HG03060 (cell line): Measurements from ENCODE around the gene EXOC4.

Experiments used
- ATAC-seq: cut with Tn5 transposase; IDR thresholded peaks from one replicate; pipeline ENCODE4 v1.9.1; 2021; ENCODE audit warnings: low read depth, moderate number of reproducible peaks; ENCODE audit not compliant: unreplicated experiment

The EXOC4 gene

DNA sequence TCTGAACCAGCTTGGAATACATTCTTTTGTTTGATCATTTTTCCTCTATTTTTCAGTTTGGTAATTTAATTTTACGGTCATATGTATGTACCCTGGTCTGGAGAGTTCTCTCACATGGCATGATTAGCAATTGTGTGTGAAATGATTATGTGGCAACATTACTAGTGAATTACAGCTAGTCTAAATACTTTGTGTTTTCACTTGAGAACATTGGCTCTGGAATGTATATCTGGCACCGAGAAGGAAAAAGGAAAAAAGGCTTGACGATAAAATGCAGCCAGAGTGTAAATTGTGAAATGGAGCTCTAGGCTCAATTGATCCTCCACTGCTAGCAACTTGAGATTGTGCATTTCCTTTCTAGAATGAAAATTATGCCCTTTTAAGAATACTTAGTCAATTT, 397.2 kb downstream of the EXOC4 start:
- no peak for ATAC-seq

DNA sequence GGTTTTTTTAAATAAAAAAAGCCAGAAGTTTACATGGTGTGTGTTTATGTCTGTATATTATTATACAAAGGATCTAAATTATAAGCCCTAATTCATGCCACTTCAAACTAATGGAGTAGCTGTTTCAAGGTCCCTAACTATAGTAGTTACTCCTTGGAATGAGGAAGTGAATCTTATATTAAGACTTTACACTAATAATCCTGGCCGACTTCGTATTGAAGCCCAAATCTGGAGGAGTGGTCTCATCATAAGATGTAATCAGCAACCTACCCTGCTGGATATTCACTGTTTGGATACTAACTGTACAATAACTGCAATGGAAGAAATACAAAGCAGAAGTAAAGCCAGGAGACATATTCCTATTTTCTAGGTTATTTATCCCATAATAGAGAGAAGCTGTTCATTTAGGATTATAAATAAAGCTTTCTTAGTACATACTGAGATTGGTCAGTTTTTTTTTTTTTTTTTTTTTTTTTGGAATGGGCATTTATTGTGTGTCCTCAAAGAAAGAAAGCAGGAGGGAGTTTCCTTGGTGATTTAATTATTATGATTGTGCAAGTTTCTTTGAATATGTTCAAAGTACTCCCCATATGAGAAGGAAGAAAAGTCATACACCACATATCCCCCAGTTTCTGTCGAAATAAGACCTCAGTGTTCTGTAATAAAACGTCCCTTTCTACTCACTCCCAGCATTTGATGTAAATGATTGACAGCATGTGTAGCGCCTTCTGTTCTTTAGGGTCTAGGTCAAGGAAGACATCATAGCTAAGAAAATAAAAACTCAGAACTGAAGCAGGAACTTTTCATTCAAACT, 397.8 kb downstream of the EXOC4 start:
- ATAC-seq, result no peak

DNA sequence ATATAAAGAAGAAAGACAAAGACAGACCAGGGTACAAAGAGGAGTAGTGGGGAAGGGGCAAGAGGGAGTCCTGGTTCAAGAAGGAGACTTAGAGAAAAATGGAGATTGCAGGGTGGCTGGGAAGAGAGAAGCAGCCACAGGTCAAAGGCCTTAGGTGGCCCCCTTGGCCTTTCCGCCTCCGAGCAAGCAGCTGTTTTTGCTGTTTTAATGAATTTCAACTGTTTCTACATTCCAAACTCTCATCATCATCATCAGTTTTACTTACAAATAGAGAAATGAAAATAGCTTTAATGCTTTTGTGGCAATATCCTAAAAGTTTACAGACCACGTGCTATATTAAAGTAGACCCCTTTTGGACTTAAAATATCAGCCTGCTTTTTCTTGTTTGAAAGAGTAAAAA, 399.7 kb downstream of the EXOC4 start:
- no peak for ATAC-seq

DNA sequence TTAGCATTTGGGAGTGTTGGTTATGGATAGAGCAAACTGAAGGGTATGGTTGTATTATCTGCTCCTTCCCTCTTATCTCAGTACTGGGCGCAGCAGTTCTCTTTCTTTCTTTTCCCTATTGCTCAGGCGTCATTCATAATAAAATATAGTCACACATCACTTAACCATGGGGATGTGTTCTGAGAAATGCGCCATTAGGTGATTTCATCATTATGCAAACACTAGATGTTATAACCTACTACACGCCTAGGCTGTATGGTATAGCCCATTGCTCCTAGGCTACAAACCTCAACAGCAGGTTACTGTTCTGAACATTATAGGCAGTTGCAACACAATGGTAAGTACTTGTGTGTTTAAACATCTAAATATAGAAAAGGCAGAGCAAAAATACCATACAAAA, 401.7 kb downstream of the EXOC4 start:
- ATAC-seq, result no peak

DNA sequence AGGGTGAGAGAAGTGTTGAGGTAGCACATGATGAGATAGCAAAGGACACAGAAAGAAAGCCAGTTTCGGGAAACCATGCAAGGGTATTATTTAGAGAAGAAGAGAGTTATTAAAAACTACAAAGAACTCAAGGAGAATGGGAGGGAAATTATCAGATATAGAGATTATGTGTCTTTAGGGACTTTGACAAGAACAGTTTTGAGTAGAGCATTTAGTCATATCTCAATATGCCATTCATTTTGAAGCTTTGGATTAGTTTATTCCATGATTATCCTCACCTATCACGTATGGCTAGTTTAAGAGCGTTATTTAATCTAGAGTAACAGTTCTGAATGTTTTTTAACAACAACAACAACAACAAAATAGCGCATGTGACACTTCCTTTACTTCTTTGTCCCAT, 409.4 kb downstream of the EXOC4 start:
- ATAC-seq, result no peak

DNA sequence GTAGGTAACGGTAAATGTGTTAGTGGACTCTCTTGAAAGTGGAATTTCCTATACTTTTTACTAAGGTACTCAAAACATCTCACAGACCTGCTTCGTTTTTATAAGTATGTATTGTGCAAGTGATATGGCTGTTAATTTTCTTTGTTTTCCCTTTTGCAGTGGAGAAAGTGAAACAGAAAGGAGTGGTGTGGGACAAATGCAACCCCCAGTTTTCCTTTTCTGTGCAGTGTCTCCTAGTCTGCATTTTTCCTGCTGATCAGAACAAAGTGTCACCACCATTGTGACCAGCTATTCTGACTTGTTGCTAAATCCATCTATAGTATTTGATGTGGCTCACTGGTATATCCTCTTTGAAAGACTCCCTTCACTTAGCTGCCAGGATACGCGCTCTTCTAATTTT, 410.0 kb downstream of the EXOC4 start:
- no peak for ATAC-seq

DNA sequence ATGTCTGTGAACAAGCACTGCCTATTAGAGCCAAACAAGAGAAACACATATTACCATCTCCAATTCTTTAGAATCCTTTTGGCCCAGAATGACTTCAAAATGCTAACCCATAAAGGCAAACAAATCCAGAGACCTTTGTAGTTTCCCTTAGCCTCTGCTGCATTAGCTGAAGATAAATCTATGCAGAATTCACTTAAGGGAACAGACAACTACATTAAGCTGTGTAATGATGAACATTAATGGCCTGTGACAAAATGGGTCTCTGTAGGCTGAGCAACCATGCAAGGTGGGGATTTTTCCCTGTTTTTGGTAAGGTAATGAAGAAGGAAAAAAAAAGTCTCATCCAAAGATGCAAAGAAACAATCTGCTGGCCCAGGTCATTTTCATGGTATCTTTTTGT, 411.6 kb downstream of the EXOC4 start:
- ATAC-seq, result no peak

DNA sequence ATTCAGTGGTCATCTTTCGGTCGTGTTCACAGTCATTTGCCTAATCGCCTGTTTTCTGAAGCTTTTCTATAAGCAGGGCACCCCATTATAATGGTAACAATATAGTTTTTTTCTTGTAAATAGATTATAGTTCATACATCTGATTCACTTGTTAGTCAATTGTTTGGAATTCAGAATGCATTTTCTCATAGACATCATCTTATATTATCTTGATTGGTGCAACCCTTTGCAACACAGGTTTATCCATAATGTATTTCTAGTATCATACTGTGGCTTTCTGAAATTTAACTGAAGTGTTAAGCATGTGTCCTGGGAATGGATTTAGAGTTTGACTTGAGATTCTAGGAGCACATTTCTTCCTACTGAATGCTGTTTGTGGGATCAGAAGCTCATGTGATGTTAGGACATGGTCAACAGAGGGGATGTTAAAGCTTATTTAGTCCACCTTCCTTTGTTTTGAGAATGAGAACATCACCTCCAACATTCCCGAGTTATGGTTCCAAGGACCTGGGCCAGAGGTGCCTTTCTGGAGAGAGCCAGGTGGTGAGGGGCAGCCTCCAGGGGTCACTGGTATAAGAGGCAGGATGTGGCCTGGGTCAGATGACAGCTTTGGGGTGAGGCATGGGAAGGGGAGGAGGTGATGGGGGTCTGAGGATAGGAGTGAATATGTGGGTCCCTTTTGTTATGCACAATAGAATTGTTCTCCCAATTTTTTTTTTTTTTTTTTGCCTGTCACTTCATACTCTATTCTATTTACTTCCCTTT, 415.6 kb downstream of the EXOC4 start:
- no peak for ATAC-seq

DNA sequence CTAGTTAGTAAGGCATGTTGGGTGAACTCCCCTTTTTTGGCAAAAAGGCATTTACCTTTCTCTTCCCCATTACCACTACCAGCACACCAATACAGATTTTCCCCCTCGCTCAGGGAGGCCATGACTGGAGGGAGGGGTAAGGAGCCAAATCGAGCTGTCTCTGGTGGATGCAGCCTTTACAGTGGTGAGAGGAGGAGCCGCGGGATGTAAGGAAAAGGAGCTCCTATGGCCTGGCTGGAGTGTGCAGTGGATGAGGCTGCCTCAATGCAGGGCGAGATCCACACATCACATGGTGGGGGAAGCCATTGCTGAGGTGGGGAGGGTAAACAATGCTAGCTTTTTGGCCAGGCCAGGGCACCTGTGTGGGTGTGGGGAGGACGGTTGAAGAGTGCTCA, 416.2 kb downstream of the EXOC4 start:
- no peak for ATAC-seq

DNA sequence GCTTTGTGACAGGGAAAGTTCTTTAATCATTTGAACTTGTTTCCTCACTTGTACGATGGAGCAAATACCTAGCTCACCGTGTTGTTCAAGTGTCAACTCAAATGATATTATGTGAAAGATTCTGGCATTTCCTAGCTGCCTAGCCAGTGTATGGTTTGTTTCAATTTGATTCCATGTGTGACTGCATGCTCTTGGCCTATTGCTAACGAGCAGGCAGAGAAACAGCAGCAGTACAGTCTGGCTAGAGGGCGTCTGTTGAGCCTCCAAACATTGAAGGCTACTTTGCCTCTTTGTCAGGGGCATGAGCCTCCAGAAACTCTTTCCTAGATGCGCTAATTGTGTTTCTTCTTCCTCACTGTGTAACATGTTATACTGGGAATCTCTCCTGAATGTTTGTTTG, 417.4 kb downstream of the EXOC4 start:
- ATAC-seq, result no peak

DNA sequence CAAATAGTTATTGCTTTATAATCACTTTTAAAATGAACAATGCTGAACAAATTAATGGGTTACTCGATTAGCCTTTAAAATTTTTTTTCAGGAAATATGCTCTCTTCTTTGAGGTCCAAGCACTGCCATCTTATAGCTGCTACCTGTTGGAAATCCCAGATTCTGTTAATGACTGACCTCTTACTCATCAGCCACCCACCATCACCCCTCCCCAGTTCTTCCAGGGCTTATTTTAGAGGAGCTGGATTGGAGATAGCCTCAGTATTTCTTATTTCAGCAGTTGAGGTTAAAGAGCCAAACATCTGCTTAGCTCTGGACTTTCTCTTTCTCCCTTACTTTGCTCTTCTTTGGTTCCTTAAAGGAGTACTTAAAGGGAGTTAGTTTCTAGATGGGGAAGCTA, 420.0 kb downstream of the EXOC4 start:
- ATAC-seq, result no peak

DNA sequence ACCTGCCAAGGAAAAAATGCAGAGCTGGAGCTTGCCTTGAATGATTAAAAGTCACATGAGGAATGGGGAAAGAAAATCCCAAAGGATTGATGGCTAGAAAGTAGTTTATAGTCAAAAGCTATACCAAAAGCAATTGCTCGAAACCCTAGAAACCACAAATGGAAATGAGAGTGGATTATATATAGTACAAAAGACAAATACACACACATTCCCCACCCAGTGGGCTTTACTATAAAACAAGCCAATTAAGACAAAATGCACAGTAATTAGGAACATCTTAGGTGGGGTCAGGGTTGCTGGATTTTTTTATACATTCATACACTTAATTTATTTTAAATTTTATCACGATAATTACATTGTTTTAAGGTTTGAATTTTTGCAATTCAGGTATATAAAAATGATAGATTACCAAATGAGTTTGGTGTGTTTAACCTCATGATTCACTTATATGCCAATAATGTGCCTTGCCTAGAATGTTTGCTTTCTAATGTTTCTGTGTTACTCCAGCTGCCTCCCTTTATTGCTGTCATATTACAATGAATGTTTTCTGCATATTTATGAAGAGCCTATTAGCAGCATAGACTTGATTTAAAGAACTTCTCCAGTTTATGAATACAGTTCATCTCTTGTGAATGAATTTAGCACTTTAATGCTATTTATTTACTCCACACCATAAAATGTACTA, 421.3 kb downstream of the EXOC4 start:
- no peak for ATAC-seq

DNA sequence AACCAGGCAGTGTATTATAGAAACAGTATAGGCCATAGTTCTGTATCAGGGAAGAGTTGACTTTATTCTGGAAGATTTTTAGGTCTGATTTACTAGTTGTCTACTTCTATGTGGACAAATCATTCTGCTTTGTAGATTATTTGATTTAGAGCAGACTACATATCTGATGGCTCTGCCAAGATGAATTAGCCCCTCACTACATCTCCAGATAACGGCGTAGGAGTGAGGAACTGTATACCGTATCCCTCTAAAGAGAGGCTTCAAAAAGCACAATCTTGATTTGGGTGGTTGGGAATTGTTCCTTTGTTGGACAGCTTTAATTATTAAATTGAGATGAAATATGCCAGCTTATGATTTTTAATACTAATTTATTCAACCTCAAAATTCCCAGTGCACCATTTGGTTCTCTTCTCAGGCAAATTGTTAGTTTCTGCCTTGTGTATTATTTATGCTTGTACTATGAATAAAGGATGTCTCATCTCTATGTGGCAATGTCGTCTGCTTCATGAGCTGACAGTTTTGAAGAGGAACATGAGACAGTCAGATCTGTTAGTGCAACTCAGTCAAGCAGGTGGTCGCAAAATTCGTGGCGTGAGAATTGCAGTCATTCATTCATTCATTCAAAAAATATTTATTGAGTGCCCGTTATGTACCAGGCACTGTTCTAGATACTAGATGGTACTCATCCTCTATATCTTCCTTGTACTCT, 422.8 kb downstream of the EXOC4 start:
- no peak for ATAC-seq

DNA sequence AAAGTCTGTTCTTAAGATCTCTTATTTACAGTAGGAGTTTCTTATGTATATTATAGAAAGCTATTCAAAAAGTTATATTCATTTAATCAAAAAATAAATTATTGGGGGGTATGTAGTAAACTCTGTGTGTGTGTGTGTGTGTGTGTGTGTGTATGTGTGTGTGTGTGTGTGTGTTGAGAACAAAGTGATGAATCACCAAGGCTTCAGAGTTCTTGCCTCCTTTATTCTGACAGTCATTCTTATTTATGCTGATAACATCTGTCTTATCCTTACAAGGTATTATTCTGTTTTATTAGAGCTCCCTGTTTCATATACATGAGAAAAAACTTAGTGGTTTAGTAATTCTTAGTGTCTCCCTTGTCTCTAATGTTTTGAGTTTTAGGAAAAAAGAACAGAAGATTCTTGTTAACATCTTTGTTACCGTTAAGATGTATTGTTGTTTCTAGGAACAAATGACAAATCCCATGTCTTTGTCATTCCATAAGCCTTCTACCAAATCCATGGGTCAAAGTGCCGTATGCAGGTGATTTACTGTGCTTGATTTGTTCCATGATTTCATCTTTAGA, 424.0 kb downstream of the EXOC4 start:
- ATAC-seq, result no peak

DNA sequence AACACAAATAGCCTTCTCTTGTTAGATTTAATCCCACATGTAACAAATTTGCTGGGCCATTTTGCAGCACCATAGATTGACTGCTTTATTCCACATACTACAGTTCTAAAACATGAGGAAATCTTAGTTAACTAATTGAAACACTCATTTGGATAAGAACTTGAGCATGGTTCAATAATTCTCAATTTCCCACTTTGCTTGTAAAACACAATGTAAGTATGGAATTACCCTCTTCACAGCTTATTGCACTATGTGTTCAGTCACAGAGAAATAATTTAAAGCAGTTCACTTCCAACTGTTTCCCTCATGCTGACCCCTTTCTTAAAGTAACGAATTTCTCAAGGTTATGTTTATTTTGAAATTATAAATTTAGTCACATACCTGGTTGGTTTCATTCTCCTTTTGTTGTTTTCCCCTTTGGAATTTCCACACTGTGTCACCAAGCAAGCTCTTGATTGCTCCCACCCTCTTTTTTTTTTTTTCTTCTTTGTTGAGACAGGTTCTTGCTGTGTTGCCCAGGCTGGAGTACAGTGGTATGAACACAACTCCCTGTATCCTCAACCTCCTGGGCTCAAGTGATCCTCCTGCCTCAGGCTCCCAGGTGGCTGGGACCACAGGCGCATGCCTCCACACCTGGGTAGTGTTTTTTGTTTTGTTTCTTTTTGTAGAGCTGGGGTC, 425.4 kb downstream of the EXOC4 start:
- no peak for ATAC-seq

DNA sequence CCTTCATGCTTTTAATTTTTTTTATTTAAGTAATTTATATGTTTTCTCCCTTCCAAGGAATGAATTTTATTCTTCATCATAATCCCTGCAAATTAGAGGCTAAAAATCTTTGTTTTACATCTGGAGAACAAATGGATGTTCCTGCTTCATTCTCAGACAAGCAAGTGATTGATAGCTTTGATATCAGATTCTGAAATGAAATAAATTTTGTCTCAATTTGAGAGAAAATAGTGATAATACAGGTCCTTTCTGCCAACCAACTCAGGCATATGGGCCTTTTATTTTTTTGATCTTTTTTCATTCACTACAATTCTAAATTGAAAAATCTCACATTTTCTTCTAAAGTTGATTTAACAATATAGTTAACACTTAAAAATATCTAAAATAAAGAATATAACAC, 427.1 kb downstream of the EXOC4 start:
- ATAC-seq, result no peak

DNA sequence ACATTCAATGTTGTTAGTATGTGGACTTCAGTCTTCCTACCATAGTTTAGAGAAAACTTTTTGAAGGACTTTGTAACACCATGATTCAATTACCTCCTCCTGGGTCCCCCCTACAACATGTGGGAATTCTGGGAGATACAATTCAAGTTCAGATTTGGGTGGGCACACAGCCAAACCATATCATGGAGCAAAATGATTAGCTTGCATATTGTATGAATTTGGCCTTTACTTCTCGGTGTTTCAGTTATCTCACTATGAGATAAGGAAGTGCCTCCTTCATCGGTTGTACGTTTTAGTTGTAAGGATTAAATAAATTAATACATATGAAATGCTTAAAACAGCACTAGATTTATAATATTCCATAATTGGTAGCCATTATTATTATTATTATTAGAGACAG, 428.7 kb downstream of the EXOC4 start:
- no peak for ATAC-seq

DNA sequence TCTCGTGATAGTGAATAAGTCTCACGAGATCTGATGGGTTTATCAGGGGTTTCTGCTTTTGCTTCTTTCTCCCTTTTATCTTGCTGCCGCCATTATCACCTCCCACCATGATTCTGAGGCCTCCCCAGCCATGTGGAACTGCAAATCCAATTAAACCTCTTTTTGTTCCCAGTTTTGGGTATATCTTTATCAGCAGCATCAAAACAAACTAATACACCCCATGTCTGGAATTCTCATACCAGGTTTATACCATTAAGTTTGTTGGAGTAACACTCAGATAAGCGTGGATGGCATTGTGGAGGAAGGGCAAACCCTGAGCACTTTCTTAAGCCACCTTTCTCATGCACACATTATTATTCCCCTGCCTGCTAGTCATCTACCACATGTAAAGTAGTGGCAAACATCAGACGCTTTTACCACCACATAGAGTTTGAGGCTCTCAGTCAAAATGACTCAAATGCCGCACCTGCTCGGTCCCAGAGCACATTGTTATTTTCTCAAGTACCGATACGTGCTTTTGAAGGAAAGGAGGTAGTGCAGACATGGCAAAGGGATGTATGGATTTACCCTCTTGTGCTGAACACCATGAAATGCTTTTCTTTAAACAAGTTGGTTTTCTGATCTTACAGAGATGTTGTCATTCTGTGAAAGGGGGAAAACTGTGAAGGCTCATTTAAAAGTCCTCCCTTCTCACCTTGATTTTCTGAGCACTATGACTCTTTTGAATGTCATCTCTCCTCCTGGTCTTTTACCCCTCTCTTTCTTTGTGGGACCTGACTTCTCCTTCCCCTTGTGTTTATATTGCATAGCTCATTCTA, 429.7 kb downstream of the EXOC4 start:
- ATAC-seq, result no peak

DNA sequence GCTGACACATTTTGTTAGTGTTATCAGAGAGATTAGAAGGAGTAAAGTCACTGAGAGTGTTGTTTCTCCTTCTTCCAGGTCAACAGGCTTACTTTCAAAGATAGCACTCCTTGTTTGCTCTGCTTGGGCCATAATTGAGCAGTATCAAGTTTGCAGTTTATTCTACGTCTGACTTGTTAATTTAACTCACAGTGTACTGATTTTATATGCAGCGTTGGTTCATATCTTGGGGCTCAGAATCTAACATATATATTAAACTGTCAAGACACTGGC, 430.2 kb downstream of the EXOC4 start:
- ATAC-seq, result no peak
